ENCODE data around the gene ZBTB7C.
A peak's percentile ranks its signal among the peaks of the same experiment; 100 is the strongest.
"Not testable (repeated sequence)": the region's sequence is repeated elsewhere in the genome, so short reads cannot be mapped to it uniquely, and the experiment has no call there.

Gene ZBTB7C

GRCh38 chr18:48295586-48296311, 113.4 kb downstream of the ZBTB7C start:
- no peak for DNase-seq

GRCh38 chr18:48294899-48295585, 114.1 kb downstream of the ZBTB7C start:
- DNase-seq: no peak

DNA sequence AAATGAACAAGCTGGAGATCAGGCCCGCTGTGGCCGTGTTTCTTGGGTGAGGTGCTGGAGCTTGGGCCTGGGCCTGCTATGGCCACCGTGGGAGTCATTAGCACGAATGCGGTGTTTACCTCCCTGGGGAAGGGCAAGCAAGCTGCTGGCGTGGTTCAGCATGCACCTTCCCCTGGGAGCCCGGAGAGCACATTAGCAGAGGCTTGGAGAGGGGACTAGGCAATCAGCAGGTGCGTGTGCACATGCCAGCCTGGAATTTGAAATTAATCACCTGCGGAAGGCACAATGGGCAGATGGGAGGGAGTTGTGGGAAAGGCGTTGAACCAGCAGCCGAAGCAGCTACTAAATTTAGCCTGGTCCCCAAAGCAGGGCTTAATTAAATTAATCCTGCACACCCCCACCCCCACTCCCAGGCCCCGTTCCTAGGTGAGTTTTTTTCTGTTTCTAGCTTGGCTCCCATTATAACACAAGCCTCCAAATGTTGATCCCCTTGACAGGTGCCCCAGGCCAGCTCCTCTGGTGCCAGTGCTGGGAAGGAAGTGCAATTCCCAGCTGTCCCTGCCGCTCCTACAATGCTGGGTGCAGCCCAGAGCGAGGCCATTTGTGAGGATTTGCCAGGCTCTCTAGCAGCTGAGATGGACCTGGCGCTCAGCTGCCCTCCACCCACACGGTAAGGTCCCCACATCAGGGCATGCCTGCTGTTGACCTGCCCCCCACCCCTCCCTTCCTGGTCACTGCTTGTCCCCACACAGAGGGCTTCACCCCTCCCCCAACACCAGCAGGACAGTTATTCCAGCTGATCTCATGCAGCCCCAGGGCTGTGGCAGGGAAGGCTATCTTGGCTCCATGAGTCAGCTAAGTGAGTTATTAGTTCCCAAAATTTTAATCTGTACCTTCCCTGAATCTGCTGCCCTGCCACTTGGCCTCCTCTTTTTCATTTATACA, 115.0 kb downstream of the ZBTB7C start:
- no peak for DNase-seq

DNA sequence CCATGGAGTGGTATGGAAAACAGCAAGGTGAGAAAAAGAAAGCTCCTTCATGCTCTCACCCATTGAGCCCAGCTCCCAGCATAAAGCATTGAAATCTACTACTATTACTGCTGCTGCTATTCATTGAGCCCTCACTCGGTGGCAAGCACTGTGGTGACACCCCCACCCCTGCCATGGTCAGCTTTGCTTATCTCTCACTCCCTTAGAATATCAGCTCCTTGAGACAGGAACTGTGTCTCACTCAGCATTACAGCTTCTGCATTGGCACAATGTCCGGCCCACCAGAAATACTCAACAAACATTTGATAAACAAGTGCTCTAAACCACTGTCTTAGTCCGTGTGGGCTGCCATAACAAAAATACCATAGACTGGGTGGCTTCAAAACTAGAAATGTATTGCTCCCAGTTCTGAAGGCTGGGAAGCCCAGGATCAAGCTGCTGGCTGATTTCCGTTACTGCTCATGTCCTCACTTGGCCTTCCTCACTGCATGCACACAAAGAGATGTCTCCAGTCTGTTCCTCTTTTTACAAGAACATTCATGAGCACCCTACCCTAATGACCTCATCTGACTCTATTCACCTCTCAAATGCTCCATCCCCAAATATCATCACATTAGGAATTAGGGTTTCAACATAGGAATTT, 116.3 kb downstream of the ZBTB7C start:
- DNase-seq: no peak

DNA sequence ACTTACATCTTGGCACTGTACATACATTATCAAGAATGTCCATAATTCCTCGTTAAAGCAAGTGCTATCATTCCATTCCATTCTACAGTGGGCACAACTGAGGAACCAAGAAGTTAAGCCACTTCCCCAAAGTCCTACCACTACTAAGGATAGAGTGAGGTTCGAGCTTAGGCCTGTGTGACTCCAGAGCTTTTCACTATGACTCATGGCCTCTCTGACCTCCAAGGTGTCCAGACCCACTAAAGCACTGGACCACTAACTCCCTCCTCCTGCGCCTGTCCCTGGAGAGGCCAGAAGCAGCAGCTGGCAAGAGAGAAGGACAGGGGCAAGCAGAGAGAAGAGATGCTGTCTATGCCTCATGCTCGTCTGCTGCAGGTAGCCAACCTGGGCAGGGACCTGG, 117.0 kb downstream of the ZBTB7C start:
- no peak for DNase-seq

GRCh38 chr18:48290162-48290926, 118.8 kb downstream of the ZBTB7C start:
- DNase-seq: no peak

GRCh38 chr18:48284743-48285142, 124.4 kb downstream of the ZBTB7C start:
- DNase-seq: no peak

DNA sequence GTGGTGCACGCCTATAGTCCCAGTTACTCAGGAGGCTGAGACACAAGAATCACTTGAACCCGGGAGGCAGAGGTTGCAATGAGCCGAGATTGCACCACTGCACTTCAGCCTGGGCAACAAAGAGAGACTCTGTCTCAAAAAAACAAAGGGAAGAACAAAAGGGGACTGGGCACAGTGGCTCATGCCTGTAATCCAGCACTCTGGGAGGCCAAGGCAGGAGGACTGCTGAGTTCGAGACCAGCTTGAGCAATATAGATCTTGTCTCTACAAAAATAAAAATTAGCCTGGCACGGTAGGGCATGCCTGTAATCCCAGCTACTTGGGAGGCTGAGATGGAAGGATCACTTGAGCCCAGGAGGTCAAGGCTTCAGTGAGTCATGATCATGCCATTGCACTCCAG, 125.2 kb downstream of the ZBTB7C start:
- not testable (repeated sequence) for DNase-seq

- DNase-seq: not testable (repeated sequence)
Measured at GRCh38 chr18:48281460-48281859, 127.7 kb downstream of the ZBTB7C start.

DNA sequence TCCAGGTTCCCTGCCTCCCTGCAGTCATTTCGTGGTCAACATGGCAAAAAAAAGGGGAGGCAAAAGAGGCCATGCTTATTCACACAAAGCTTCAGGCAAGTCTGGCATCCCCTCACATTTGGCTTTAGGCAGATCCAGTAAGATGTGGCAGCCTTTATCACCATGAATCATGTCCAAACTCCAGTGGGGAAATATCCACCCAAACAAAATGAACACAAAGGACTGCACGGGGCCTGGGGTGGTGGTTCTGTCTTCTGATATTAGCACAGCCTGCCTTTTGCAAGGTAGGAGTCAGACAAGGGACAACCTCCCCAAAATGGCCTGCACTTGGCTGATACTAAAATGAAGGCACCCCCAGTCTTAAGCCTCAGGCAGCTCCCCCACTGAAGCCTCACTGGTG, 129.9 kb downstream of the ZBTB7C start:
- no peak for DNase-seq

GRCh38 chr18:48278081-48278480, 131.1 kb downstream of the ZBTB7C start:
- no peak for DNase-seq

GRCh38 chr18:48274301-48274700, 134.9 kb downstream of the ZBTB7C start:
- DNase-seq: no peak

DNA sequence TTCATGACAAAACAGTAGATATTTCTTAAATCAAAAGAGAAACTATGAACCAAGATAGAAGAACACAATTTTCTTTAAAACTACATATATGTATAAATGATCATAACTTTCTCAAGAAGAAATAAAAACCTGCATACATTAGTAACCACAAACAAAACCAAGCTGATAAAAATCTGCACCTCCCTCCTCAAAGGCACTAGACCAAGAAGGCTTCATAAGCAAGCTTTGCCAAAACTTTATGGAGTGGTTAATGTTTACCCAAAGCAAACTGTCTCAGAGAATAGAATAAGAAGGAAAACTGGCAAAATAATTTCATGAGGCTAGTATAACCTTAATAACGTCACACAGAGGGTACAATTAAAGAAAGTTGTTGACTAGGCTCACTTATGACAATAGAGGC, 138.3 kb downstream of the ZBTB7C start:
- DNase-seq: no peak

DNA sequence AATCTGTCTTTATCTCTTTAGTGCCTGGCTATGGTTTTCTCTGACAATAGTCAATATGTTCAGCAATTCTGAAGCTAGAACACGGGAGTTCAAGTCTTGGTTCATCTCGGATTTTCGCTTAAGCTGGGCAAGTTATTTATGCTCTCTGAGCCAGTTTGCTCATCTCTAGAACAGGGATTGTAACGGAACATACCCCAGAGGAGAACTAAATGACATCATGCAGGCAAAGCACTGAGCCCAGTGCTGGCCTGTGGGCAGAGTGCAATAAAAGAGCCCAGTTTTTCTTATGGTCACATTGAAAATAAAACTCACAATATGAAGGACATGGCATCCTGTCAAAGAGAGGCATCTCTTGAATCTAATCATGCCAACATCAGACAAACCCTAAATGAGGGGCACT, 143.9 kb downstream of the ZBTB7C start:
- no peak for DNase-seq

DNA sequence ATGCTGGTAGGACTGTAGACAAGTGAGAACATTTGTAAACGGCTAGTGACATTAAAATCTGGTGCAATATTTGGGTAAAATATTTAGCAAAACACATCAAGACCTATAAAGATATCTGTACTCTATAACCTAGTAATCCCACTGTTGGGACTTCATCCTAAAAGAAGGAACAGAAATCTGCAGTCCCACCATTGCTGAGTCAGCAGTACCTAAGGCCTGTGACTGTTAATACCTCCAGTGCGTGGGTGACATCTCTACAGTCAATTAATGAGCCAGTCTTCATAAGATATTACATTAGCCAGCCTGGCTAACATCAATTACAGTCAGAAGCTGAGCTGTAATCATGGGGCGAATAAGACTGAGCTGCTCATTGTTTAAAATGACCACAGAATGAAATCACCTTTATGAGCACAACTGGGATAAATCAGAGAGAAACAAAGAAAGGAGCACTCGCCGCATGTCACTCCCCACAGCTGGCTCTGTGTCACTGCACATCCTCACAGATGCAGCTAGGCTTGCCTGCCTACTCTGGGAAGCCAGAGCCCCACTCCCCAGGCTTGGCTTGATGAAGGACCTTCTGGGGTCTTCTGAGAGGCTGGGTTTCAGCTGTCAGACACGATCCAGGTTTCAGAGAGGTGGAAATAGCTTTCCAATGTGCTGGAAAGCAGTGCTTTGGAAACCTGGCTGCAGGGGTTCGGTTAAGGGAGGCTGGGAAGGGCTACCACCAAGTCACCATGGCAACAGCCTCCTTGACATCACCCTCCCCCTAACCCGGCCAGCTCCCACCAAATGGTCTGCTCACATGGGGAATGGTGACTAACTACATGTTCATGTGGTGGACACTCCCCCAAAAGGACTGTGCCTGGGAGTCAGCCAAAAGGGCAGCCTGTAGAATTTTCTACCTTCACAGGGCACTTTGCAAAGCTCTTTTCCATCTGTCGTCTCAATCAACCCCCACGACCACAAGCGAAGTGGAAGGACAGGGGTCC, 145.0 kb downstream of the ZBTB7C start:
- peak; percentile 3 for DNase-seq

GRCh38 chr18:48263192-48263853, 145.9 kb downstream of the ZBTB7C start:
- DNase-seq: no peak

DNA sequence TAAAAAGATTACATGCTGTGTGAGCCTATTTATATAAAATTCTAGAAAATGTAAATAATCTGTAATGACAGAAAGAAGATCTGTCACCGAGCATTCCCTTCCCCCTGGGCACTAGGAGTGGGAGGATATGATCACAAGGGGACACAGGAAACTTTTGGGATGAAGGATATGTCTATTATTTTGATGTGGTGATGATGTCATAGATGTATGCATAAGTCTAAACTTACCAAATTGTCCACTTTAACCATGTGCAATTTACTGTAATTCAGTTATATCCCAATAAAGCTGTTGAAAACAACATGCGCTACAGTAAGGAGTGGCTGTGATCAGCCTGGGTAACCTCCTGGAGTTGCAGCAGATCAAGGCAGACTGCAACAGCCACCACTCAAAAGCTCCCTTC, 148.9 kb downstream of the ZBTB7C start:
- DNase-seq: no peak

DNA sequence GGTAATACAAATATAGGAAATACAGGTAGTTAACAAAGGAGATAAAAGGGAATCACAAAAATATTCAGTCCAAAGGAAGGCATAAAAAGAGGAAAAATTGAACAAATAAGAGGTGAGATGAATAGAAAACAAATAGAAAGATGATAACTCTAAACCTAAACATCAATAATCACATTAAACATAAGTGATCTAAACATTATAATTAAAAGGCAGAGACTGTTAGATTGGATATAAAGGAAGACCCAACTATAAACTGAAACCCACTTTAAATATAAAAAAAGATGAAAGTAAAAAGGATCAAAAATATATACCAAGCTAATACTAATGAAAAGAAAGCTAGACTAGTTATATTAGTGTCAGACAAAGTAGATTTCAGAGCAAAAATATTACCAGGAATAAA, 152.3 kb downstream of the ZBTB7C start:
- no peak for DNase-seq

- DNase-seq: no peak
Measured at GRCh38 chr18:48254077-48254602, 155.0 kb downstream of the ZBTB7C start.

DNA sequence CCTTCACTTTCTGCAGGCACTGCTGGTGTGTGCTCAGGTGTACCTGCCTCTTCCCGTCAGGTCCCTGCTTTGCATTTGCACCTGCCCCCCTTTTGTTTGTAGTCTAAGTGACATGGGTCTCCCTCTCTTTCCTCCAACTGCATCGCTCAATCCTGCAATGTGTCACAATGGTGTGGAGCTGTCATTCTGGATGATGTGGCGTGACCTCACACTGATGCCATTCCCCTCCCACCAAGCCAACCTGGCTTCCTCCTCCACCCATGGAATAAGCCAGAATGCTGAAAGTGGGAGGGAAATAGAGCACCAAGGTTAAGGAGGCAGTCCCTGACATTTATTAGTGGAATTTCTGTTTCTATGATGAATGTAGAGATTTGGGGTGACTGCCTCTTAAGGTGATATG, 156.7 kb downstream of the ZBTB7C start:
- no peak for DNase-seq
